GM12891 (cell line): ENCODE data around the gene DGAT2.

ENCODE experiments used
- POLR2AphosphoS5 ChIP-seq: IDR thresholded peaks from 2 replicates; pipeline ENCODE4 v1.6.1; 2011; ENCODE audit warnings: low read depth, low read length, control low read depth
- POU2F2 ChIP-seq: IDR thresholded peaks from 2 replicates; pipeline ENCODE4 v1.6.1; 2011; ENCODE audit warnings: low read depth, mild to moderate bottlenecking, control low read depth, low read length, moderate library complexity

- TF ChIP-seq POLR2AphosphoS5 (no peak), POU2F2 (no peak)
Measured at GRCh38 chr11:75801362-75802020, 32.9 kb downstream of the DGAT2 start.
